Caco-2 (cell line): ENCODE measurements around the gene SMARCB1. TPM values are rescaled to one million over a fixed set of nuclear protein-coding genes. Genes with fewer than 3 reads are reported as not detected.

Experiments
- BruUV-seq: library from RNA; stranded (reverse); fragments of 400-500 nt; replicated peaks from 2 replicates; lab custom pipeline; 2021; lab: Mats Ljungman, UMichigan
- CTCF ChIA-PET: fragments of 300-600 bp; sonication (Branson Sonifier 250); formaldehyde crosslinking; loops from one replicate; lab custom pipeline; 2022; ENCODE audit warnings: antibody characterized with exemption; lab: Charles Lee
- POLR2A ChIA-PET: fragments of 300-600 bp; sonication (Branson Sonifier 250); formaldehyde crosslinking; loops from one replicate; lab custom pipeline; 2022; ENCODE audit warnings: antibody characterized with exemption; lab: Charles Lee
- DNase-seq, 2 experiments: peaks; one replicate each; pipeline versions ENCODE4 v3.0.0 to v3.0.0-alpha.2; 2020 to 2022
- H3K27me3 ChIP-seq: replicated peaks from 2 replicates; pipeline ENCODE4 v1.6.0; 2011; ENCODE audit warnings: low read length; ENCODE audit not compliant: control insufficient read depth, insufficient read depth
- H3K36me3 ChIP-seq: 2 replicates; pipeline ENCODE4 v1.5.1; 2011; ENCODE audit warnings: low read length; ENCODE audit not compliant: control insufficient read depth, insufficient read depth
- H3K4me1 ChIP-seq: fragments of 250-450 bp; sonication (Bioruptor Pico); 2 replicates; pipeline ENCODE4 v1.5.1; 2020; ENCODE audit warnings: mild to moderate bottlenecking
- H3K4me3 ChIP-seq: 2 replicates; pipeline ENCODE4 v1.5.1; 2011; ENCODE audit warnings: low read depth, mild to moderate bottlenecking, control low read depth, low read length
- H3K9me3 ChIP-seq: fragments of 250-450 bp; sonication (Bioruptor Pico); 2 replicates; pipeline ENCODE4 v1.5.1; 2020; ENCODE audit warnings: mild to moderate bottlenecking, moderate library complexity
- H3K27ac Mint-ChIP-seq: one replicate; pipeline ENCODE4 v1.8.0; 2022; ENCODE audit warnings: mixed read lengths; ENCODE audit not compliant: unreplicated experiment
- H3K27me3 Mint-ChIP-seq: one replicate; pipeline ENCODE4 v1.8.0; 2022; ENCODE audit warnings: mixed read lengths; ENCODE audit not compliant: insufficient read depth, unreplicated experiment
- H3K36me3 Mint-ChIP-seq: one replicate; pipeline ENCODE4 v1.8.0; 2022; ENCODE audit warnings: mild to moderate bottlenecking, mixed read lengths; ENCODE audit not compliant: insufficient read depth, unreplicated experiment
- H3K4me1 Mint-ChIP-seq: one replicate; pipeline ENCODE4 v1.8.0; 2022; ENCODE audit warnings: low read depth, mixed read lengths; ENCODE audit not compliant: unreplicated experiment
- H3K4me3 Mint-ChIP-seq: one replicate; pipeline ENCODE4 v1.8.0; 2022; ENCODE audit warnings: mild to moderate bottlenecking, moderate library complexity, mixed read lengths; ENCODE audit not compliant: unreplicated experiment
- H3K9me3 Mint-ChIP-seq: one replicate; pipeline ENCODE4 v1.8.0; 2022; ENCODE audit warnings: mixed read lengths; ENCODE audit not compliant: unreplicated experiment
- intact Hi-C: fragments of 100-400 bp; cut with micrococcal nuclease; formaldehyde crosslinking; loops from one replicate; pipeline ENCODE4 v1.10.0; 2022; ENCODE audit not compliant: unreplicated experiment
- total RNA-seq: library from RNA; stranded (reverse); gene quantifications from 2 replicates; pipeline ENCODE4 v1.2.3, GENCODE V29; 2022
- TF ChIP-seq, protein P1 (sequence below), 2 experiments: fragments of 200-600 bp in 1 of 2; IDR thresholded peaks; 1 replicate in 1 of 2; 2 replicates in 1 of 2; pipeline versions ENCODE4 v1.5.1 to v1.8.0; 2011 to 2022; ENCODE audit warnings: antibody characterized with exemption in 1 of 2, control low read depth in 1 of 2, inconsistent platforms in 1 of 2, low read depth in 1 of 2, low read length in 1 of 2, mild to moderate bottlenecking in 1 of 2, moderate library complexity in 1 of 2; ENCODE audit not compliant: insufficient read depth in 1 of 2, severe bottlenecking in 1 of 2, unreplicated experiment in 1 of 2

The SMARCB1 gene
- total RNA-seq, 1 experiment from 2014 or later: 157 TPM

- CTCF ChIA-PET: no interaction called here
Observed at GRCh38 chr22:23826510-23827350, 40.0 kb downstream of the SMARCB1 start.

DNA sequence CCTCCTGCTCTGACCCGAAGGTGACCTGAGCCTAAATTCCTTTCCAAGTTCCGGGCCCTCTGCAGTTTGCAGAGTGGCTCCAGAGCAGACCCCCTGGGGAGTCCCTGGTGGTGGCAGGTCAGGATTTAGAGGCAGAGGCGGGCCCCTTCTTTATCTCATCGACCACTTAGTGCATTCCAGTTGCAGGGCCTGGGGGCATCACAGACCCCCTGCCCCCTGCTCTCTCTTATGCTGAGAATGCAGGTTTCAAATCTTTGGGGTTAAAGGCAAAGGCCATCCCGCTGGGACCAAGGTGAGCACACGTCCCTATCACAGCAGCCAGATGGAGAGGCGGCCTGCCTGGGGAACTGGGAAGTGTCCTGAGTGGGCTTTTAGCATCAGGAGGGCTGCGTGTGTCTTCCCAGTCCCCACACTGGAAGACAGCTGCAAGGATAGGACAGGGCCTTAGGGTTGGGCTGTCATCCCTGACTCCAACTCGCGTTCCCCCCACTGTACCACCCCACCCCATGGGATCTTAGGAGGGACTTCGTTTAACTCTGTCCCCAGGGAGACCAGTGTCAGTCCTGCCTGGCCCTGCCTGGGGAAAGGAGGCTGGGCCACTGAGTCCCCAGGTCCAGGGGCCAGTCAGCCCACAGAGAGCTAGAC, 40.7 kb downstream of the SMARCB1 start:
- H3K36me3 Mint-ChIP-seq: peaks cover 79% of the 10 kb centered on the region
- Histone ChIP-seq H3K9me3 (no peaks in the 10 kb centered on the region), H3K36me3 (peaks cover 6% of the 10 kb centered on the region), H3K4me1 (no peaks in the 10 kb centered on the region), H3K27me3 (no peaks in the 10 kb centered on the region), H3K4me3 (no peak overlapping the region)
- no peak overlapping the region for H3K4me3 Mint-ChIP-seq
- H3K9me3 Mint-ChIP-seq: no peaks in the 10 kb centered on the region
- H3K27ac Mint-ChIP-seq: no peak overlapping the region
- no peaks in the 10 kb centered on the region for H3K27me3 Mint-ChIP-seq
- no peak for DNase-seq
- intact Hi-C loops: no loop called here
- TF ChIP-seq, protein P1, sequence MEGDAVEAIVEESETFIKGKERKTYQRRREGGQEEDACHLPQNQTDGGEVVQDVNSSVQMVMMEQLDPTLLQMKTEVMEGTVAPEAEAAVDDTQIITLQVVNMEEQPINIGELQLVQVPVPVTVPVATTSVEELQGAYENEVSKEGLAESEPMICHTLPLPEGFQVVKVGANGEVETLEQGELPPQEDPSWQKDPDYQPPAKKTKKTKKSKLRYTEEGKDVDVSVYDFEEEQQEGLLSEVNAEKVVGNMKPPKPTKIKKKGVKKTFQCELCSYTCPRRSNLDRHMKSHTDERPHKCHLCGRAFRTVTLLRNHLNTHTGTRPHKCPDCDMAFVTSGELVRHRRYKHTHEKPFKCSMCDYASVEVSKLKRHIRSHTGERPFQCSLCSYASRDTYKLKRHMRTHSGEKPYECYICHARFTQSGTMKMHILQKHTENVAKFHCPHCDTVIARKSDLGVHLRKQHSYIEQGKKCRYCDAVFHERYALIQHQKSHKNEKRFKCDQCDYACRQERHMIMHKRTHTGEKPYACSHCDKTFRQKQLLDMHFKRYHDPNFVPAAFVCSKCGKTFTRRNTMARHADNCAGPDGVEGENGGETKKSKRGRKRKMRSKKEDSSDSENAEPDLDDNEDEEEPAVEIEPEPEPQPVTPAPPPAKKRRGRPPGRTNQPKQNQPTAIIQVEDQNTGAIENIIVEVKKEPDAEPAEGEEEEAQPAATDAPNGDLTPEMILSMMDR (IDR thresholded peaks at IDR 0.05; ENCODE audit: insufficient read depth in 1 of 2, low read depth in 1 of 2, low read length in 1 of 2, severe bottlenecking in 1 of 2, unreplicated experiment in 1 of 2): no peak
- BruUV-seq: no TSS peak
- H3K4me1 Mint-ChIP-seq: no peaks in the 10 kb centered on the region
- ChIA-PET CTCF (no interaction called here), POLR2A (no interaction called here)

More at GRCh38 chr22:23826510-23827350, 40.0 kb downstream of the SMARCB1 start:
- Mint-ChIP-seq H3K9me3 (no peaks in the 10 kb centered on the region), H3K36me3 (peaks cover 75% of the 10 kb centered on the region), H3K27ac (no peak overlapping the region), H3K27me3 (no peaks in the 10 kb centered on the region), H3K4me1 (no peaks in the 10 kb centered on the region), H3K4me3 (no peak overlapping the region)
- TF ChIP-seq, protein P1 (IDR thresholded peaks at IDR 0.05; ENCODE audit: insufficient read depth in 1 of 2, low read depth in 1 of 2, low read length in 1 of 2, severe bottlenecking in 1 of 2, unreplicated experiment in 1 of 2): no peak
- Histone ChIP-seq H3K36me3 (peaks cover 3% of the 10 kb centered on the region), H3K4me3 (no peak overlapping the region), H3K9me3 (no peaks in the 10 kb centered on the region), H3K27me3 (no peaks in the 10 kb centered on the region), H3K4me1 (no peaks in the 10 kb centered on the region)
- DNase-seq: no peak
- POLR2A ChIA-PET: interaction anchor here (0.5 kb wide), 1 partner anchor 59 kb away, joined by 4 read pairs; the partner anchor contains the start of gene CHCHD10
- no TSS peak for BruUV-seq
- intact Hi-C loops: no loop called here

GRCh38 chr22:23828800-23829680, 42.3 kb downstream of the SMARCB1 start:
- Histone ChIP-seq H3K4me3 (no peak overlapping the region), H3K27me3 (no peaks in the 10 kb centered on the region), H3K9me3 (no peaks in the 10 kb centered on the region), H3K4me1 (no peaks in the 10 kb centered on the region), H3K36me3 (peaks cover 6% of the 10 kb centered on the region)
- Mint-ChIP-seq H3K27me3 (no peaks in the 10 kb centered on the region), H3K4me3 (no peak overlapping the region), H3K9me3 (no peaks in the 10 kb centered on the region), H3K4me1 (no peaks in the 10 kb centered on the region), H3K36me3 (peaks cover 63% of the 10 kb centered on the region), H3K27ac (no peak overlapping the region)
- ChIA-PET CTCF (no interaction called here), POLR2A (no interaction called here)
- intact Hi-C loops: no loop called here
- no peak for DNase-seq
- no TSS peak for BruUV-seq
- TF ChIP-seq, protein P1 (IDR thresholded peaks at IDR 0.05; ENCODE audit: insufficient read depth in 1 of 2, low read depth in 1 of 2, low read length in 1 of 2, severe bottlenecking in 1 of 2, unreplicated experiment in 1 of 2): no peak
